ENCODE results near the gene MGAT5B. TPM values are rescaled to one million over a fixed set of nuclear protein-coding genes. Genes with fewer than 3 reads are reported as not detected.

Gene MGAT5B
- total and polyA plus RNA-seq, 9 of the 15 experiments (the other 6 are each of a cell fraction or from before 2014, with no cell fraction given) = 0.09 to 0.43 (median 0.18) TPM; not detected in 4

DNA sequence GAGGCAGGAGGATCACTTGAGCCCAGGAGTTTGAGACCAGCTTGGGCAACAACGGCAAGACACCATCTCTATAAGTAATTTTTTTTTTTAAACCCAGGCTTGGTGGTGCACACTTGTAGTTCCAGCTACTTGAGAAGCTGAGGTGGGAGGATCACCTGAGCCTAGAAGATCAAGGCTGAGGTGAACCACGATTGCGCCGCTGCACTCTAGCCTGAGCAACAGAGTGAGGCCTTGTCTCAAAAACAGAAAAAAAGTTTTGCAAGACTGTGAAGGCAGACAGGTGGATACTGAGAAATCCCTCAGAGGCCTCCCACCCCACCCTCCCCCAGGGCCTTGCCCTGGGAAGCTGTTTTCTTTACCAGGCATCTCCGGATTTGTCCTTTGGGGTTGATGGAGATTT is 125.4 kb downstream of the MGAT5B start:
- Histone ChIP-seq H3K79me2 (ENCODE audit: control insufficient read depth, insufficient read depth, low read length) (no peaks in the 10 kb centered on the region), H3K4me1 (replicated peaks in 1 of 2; ENCODE audit: control insufficient read depth in 2 of 2, insufficient read depth in 2 of 2, low read length in 2 of 2) (no peaks in the 10 kb centered on the region), H3K27ac (ENCODE audit: extremely low read depth, low read depth, low read length) (no peak overlapping the region), H3K9ac (ENCODE audit: insufficient read depth in 1 of 2, low read depth in 2 of 2, low read length in 2 of 2) (no peak overlapping the region), H3K9me3 (replicated peaks; ENCODE audit: control insufficient read depth, insufficient read depth, low read depth, low read length) (no peaks in the 10 kb centered on the region), H3K9me1 (ENCODE audit: control insufficient read depth, insufficient read depth, low read length) (no peaks in the 10 kb centered on the region), H3K4me3 (no peak overlapping the region), H3K4me2 (ENCODE audit: insufficient read depth, low read length) (no peak overlapping the region), H2AFZ (ENCODE audit: low read depth, low read length) (no peak overlapping the region), H3K27me3 (ENCODE audit: control insufficient read depth in 2 of 2, insufficient read depth in 2 of 2, low read length in 2 of 2) (peaks cover 34 to 76% of the 10 kb centered on the region in 2 experiments; a peak in 4 of 5 replicates), H4K20me1 (replicated peaks; ENCODE audit: control insufficient read depth, insufficient read depth, low read length) (no peaks in the 10 kb centered on the region), H3K36me3 (ENCODE audit: control insufficient read depth, insufficient read depth, low read length) (no peaks in the 10 kb centered on the region)
- TF ChIP-seq HDAC2 (IDR thresholded peaks at IDR 0.05) (no peak), JUNB (CRISPR knock-in tag; conservative IDR thresholded peaks at IDR 0.05) (no peak), PCBP1 (IDR thresholded peaks at IDR 0.05; ENCODE audit: low read depth, low read length, poor library complexity, severe bottlenecking) (no peak), CAMTA2 (CRISPR knock-in tag; conservative IDR thresholded peaks at IDR 0.05) (no peak), RBM14 (IDR thresholded peaks at IDR 0.05; ENCODE audit: borderline replicate concordance, insufficient read depth, low read depth, low read length) (no peak), BRD9 (IDR thresholded peaks at IDR 0.05; ENCODE audit: low read depth, partially characterized antibody) (no peak), ESRRA (IDR thresholded peaks at IDR 0.05; ENCODE audit: borderline replicate concordance, low read depth) (no peak), SLC30A9 (CRISPR knock-in tag; IDR thresholded peaks at IDR 0.05) (no peak)
- TF ChIP-seq, protein P1, sequence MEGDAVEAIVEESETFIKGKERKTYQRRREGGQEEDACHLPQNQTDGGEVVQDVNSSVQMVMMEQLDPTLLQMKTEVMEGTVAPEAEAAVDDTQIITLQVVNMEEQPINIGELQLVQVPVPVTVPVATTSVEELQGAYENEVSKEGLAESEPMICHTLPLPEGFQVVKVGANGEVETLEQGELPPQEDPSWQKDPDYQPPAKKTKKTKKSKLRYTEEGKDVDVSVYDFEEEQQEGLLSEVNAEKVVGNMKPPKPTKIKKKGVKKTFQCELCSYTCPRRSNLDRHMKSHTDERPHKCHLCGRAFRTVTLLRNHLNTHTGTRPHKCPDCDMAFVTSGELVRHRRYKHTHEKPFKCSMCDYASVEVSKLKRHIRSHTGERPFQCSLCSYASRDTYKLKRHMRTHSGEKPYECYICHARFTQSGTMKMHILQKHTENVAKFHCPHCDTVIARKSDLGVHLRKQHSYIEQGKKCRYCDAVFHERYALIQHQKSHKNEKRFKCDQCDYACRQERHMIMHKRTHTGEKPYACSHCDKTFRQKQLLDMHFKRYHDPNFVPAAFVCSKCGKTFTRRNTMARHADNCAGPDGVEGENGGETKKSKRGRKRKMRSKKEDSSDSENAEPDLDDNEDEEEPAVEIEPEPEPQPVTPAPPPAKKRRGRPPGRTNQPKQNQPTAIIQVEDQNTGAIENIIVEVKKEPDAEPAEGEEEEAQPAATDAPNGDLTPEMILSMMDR (IDR thresholded peaks at IDR 0.05 in 2 of 3, conservative IDR thresholded peaks at IDR 0.05 in 1 of 3; ENCODE audit: insufficient read depth in 2 of 3, low read depth in 1 of 3, low read length in 3 of 3) = no peak
- TF ChIP-seq, protein P2, sequence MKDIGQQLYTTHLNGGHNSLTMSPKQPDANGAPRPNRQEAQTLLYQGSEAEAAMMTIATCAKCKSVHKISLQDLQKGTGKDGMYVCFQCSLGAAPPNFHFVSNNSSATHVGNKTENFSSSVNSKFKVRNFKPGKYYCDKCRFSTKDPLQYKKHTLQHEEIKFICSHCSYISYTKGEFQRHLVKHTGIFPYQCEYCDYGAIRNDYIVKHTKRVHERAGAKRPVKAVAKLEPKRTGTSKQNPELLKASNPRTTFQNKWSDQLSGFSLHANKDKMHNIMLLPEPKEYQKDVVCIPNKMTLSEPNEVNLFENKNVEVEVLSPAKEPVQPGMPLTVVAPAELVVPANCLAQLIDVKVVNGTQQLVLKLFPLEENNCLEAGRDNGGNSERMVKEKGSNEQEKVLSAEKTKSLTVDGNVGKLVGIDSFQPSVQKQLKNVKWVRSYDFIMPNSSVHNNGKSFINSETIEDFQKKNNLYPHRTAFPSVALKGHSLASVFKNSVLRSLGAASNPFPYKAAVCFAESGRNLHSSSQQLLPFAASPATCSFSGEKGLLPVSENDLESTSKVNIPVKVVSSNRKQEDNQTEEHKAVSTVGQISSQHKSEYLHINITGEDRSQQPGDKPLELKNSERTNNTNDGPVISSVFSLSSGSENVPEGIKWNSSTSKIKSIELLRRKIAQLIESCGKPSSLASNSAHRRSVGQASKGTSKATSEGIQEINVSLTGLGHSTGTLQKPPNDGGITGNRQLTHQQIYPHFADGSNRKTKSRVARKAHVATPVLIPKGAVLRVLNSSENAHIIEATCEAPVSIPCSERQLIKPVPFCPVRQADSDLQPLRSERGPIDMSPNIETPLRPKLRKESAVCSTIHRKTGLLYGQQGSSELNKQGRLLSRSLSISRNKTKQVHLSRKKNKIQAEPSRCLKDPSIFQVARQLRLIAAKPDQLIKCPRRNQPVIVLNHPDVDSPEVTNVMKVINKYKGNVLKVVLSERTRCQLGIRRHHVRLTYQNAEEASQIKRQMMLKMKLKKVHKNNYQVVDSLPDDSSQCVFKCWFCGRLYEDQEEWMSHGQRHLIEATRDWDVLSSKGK (CRISPR knock-in tag; IDR thresholded peaks at IDR 0.05) = no peak
- TF ChIP-seq, protein P3, sequence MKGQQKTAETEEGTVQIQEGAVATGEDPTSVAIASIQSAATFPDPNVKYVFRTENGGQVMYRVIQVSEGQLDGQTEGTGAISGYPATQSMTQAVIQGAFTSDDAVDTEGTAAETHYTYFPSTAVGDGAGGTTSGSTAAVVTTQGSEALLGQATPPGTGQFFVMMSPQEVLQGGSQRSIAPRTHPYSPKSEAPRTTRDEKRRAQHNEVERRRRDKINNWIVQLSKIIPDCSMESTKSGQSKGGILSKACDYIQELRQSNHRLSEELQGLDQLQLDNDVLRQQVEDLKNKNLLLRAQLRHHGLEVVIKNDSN (CRISPR knock-in tag; IDR thresholded peaks at IDR 0.05) = no peak
- TF ChIP-seq, protein P4, sequence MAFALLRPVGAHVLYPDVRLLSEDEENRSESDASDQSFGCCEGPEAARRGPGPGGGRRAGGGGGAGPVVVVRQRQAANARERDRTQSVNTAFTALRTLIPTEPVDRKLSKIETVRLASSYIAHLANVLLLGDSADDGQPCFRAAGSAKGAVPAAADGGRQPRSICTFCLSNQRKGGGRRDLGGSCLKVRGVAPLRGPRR (CRISPR knock-in tag; IDR thresholded peaks at IDR 0.05) = no peak
- in situ Hi-C loops (cut with MboI) = no loop called here
- DNase-seq (ENCODE audit: extremely low read depth in 1 of 4, low spot score in 3 of 4) = no peak
- POLR2A ChIA-PET = interaction anchor here (0.8 to 1.7 kb wide), 2 partner anchors 9 to 95 kb away, joined by 5 read pairs; no protein-coding TSS in a partner anchor
- CTCF ChIA-PET (ENCODE audit: low intra/inter-chr PET ratio) = no interaction called here
- no peak for ATAC-seq
- 2% methylated on average over 5 of the region's 5 CpGs for WGBS (ENCODE audit: insufficient coverage, low coverage, missing lambda C conversion rate)
- intact Hi-C loops (cut with micrococcal nuclease) = no loop called here
- no TSS peak for BruUV-seq (replicated peaks)
- no peak for FAIRE-seq
